ENCODE results near the gene TELO2. TPM values are rescaled to one million over a fixed set of nuclear protein-coding genes. Genes with fewer than 3 reads are reported as not detected.

TELO2 gene
- total RNA-seq, 1 donor from 2014 or later = 17.7 TPM

GRCh38 chr16:1539720-1540555 is 46.8 kb downstream of the TELO2 start:
- peaks cover 100% of the 10 kb centered on the region for H3K4me1 ChIP-seq
- H3K4me3 ChIP-seq = peak overlapping the region; percentile 83
- DNase-seq = no peak
- no peaks in the 10 kb centered on the region for H3K9me3 ChIP-seq (replicated peaks)
- intact Hi-C loops (cut with micrococcal nuclease) = no loop called here
- no peak for TF ChIP-seq CTCF (IDR thresholded peaks at IDR 0.05; ENCODE audit: borderline replicate concordance)
- no peaks in the 10 kb centered on the region for H3K27me3 ChIP-seq (ENCODE audit: low read depth)
- peak overlapping the region; percentile 98 for H3K27ac ChIP-seq (replicated peaks)
- H3K36me3 ChIP-seq = peaks cover 74% of the 10 kb centered on the region

GRCh38 chr16:1540556-1540855 is 47.3 kb downstream of the TELO2 start:
- TF ChIP-seq CTCF (IDR thresholded peaks at IDR 0.05; ENCODE audit: borderline replicate concordance) = no peak
- Histone ChIP-seq H3K36me3 (peaks cover 74% of the 10 kb centered on the region), H3K4me3 (peak overlapping the region; percentile 83), H3K27me3 (ENCODE audit: low read depth) (no peaks in the 10 kb centered on the region), H3K9me3 (replicated peaks) (no peaks in the 10 kb centered on the region), H3K27ac (replicated peaks) (peak overlapping the region; percentile 98), H3K4me1 (peaks cover 100% of the 10 kb centered on the region)
- intact Hi-C loops (cut with micrococcal nuclease) = no loop called here
- DNase-seq = no peak

- peak overlapping the region; percentile 98 for H3K27ac ChIP-seq (replicated peaks)
- DNase-seq = no peak
Observed at GRCh38 chr16:1541293-1542165, 48.4 kb downstream of the TELO2 start.

GRCh38 chr16:1542166-1542500 is 49.0 kb downstream of the TELO2 start:
- H3K9me3 ChIP-seq (replicated peaks) = no peaks in the 10 kb centered on the region
- H3K36me3 ChIP-seq = peaks cover 64% of the 10 kb centered on the region
- TF ChIP-seq CTCF (IDR thresholded peaks at IDR 0.05; ENCODE audit: borderline replicate concordance) = no peak
- peaks cover 100% of the 10 kb centered on the region for H3K4me1 ChIP-seq
- H3K27ac ChIP-seq (replicated peaks) = peak overlapping the region; percentile 98
- H3K27me3 ChIP-seq (ENCODE audit: low read depth) = no peaks in the 10 kb centered on the region
- intact Hi-C loops (cut with micrococcal nuclease) = no loop called here
- DNase-seq = no peak
- H3K4me3 ChIP-seq = peak overlapping the region; percentile 83

More at GRCh38 chr16:1541293-1542165, 48.4 kb downstream of the TELO2 start:
- peaks cover 64% of the 10 kb centered on the region for H3K36me3 ChIP-seq
- peaks cover 100% of the 10 kb centered on the region for H3K4me1 ChIP-seq
- no peaks in the 10 kb centered on the region for H3K9me3 ChIP-seq (replicated peaks)
- no peaks in the 10 kb centered on the region for H3K27me3 ChIP-seq (ENCODE audit: low read depth)
- intact Hi-C loops (cut with micrococcal nuclease) = no loop called here
- no peak for TF ChIP-seq CTCF (IDR thresholded peaks at IDR 0.05; ENCODE audit: borderline replicate concordance)
- H3K4me3 ChIP-seq = peak overlapping the region; percentile 83

- Histone ChIP-seq H3K4me3 (peak overlapping the region; percentile 83), H3K27ac (replicated peaks) (peak overlapping the region; percentile 98), H3K27me3 (ENCODE audit: low read depth) (no peaks in the 10 kb centered on the region), H3K9me3 (replicated peaks) (no peaks in the 10 kb centered on the region), H3K4me1 (peaks cover 100% of the 10 kb centered on the region), H3K36me3 (peaks cover 60% of the 10 kb centered on the region)
- no peak for DNase-seq
- TF ChIP-seq CTCF (IDR thresholded peaks at IDR 0.05; ENCODE audit: borderline replicate concordance) = no peak
- intact Hi-C loops (cut with micrococcal nuclease) = no loop called here
Observed at GRCh38 chr16:1542533-1542932, 49.4 kb downstream of the TELO2 start.

Measured in left ventricle myocardium inferior (tissue), 1 donor.